Thyroid gland (tissue), 4 donors: Measurements from ENCODE around the gene AK8. TPM values are rescaled to one million over a fixed set of nuclear protein-coding genes. Genes with fewer than 3 reads are reported as not detected.

Experiments used
- DNase-seq, 2 donors: peaks; one replicate each; pipeline ENCODE4 v3.0.0-alpha.2; 2019
- H3K27ac ChIP-seq, 3 donors: fragments of 200-600 bp; sonication (generic); 1 replicate in 2 of 3; 2 replicates in 1 of 3; pipeline ENCODE4 v1.5.1; 2016 to 2019; ENCODE audit warnings: mild to moderate bottlenecking in 1 of 3, moderate library complexity in 1 of 3
- H3K27me3 ChIP-seq: fragments of 200-600 bp; sonication (generic); one replicate; pipeline ENCODE4 v1.5.1; 2019
- H3K36me3 ChIP-seq, 2 donors: fragments of 200-600 bp; sonication (generic); one replicate each; pipeline ENCODE4 v1.5.1; 2016 to 2019
- H3K4me1 ChIP-seq, 2 donors: fragments of 200-600 bp; sonication (generic); one replicate each; pipeline ENCODE4 v1.5.1; 2017 to 2019
- H3K4me3 ChIP-seq, 3 donors: fragments of 200-600 bp; sonication (generic); replicated peaks in 1 of 3; 1 replicate in 2 of 3; 2 replicates in 1 of 3; pipeline ENCODE4 v1.5.1; 2016; ENCODE audit warnings: mild to moderate bottlenecking in 1 of 3
- H3K9me3 ChIP-seq: fragments of 200-600 bp; sonication (generic); one replicate; pipeline ENCODE4 v1.5.1; 2017
- CTCF ChIP-seq, 6 experiments: fragments of 200-600 bp in 3 of 6; fragments of 450-650 bp in 3 of 6; sonication (generic) in 3 of 6; IDR thresholded peaks; one replicate each; pipeline ENCODE4 v1.5.1; 2016 to 2019; ENCODE audit warnings: antibody characterized with exemption in 6 of 6, mild to moderate bottlenecking in 2 of 6, inconsistent platforms in 1 of 6, moderate library complexity in 1 of 6
- POLR2A ChIP-seq, 2 donors: fragments of 450-650 bp; IDR thresholded peaks; one replicate each; pipeline ENCODE4 v1.6.1; 2017; ENCODE audit warnings: antibody characterized with exemption in 2 of 2, mild to moderate bottlenecking in 2 of 2, moderate library complexity in 1 of 2
- WGBS, 2 donors: methylation state at CpG; one replicate each; pipeline ENCODE4 v1.1.5; 2017; 5-methylcytosine and 5-hydroxymethylcytosine counted together
- intact Hi-C: fragments of 100-400 bp; cut with DNase I; formaldehyde crosslinking; loops from one replicate; pipeline ENCODE4 v1.15.1; 2023
- total RNA-seq, 4 donors: library from RNA; depleted of rRNA; stranded (reverse); fragments of >200 nt; gene quantifications; one replicate each; pipeline ENCODE4 v1.2.3, GENCODE V29; 2016

AK8 gene
- total RNA-seq, 4 donors from 2014 or later: 5.4 to 9.9 (median 8.0) TPM

GRCh38 chr9:132914924-132915323 is 36.8 kb upstream of the AK8 start:
- Histone ChIP-seq H3K9me3 (no peaks in the 10 kb centered on the region), H3K27ac (no peak overlapping the region), H3K4me3 (no peak overlapping the region), H3K36me3 (peaks cover 30 to 44% of the 10 kb centered on the region in 2 donors), H3K27me3 (no peaks in the 10 kb centered on the region), H3K4me1 (no peaks in the 10 kb centered on the region)
- 96 to 98% methylated on average over 6 of the region's 6 CpGs for WGBS, 2 donors
- TF ChIP-seq POLR2A (IDR thresholded peaks at IDR 0.05) (no peak), CTCF (IDR thresholded peaks at IDR 0.05) (no peak)
- intact Hi-C loops: no loop called here
- DNase-seq: no peak

GRCh38 chr9:132912131-132912530 is 34.0 kb upstream of the AK8 start:
- peaks cover 34 to 42% of the 10 kb centered on the region in 2 donors for H3K36me3 ChIP-seq
- intact Hi-C loops: no loop called here
- WGBS, 2 donors: 93 to 97% methylated on average over 4 of the region's 4 CpGs

GRCh38 chr9:132910376-132910775 is 32.3 kb upstream of the AK8 start:
- peaks cover 43% of the 10 kb centered on the region in 2 donors for H3K36me3 ChIP-seq
- H3K27ac ChIP-seq: no peak overlapping the region
- intact Hi-C loops: no loop called here
- no peak overlapping the region for H3K4me3 ChIP-seq
- H3K9me3 ChIP-seq: no peaks in the 10 kb centered on the region
- 96 to 97% methylated on average over 6 of the region's 6 CpGs for WGBS, 2 donors
- H3K4me1 ChIP-seq: no peaks in the 10 kb centered on the region
- TF ChIP-seq CTCF (IDR thresholded peaks at IDR 0.05) (no peak), POLR2A (IDR thresholded peaks at IDR 0.05) (no peak)
- DNase-seq: no peak
- no peaks in the 10 kb centered on the region for H3K27me3 ChIP-seq

More at GRCh38 chr9:132912131-132912530, 34.0 kb upstream of the AK8 start:
- no peak for TF ChIP-seq POLR2A (IDR thresholded peaks at IDR 0.05)
- no peak for TF ChIP-seq CTCF (IDR thresholded peaks at IDR 0.05)
- Histone ChIP-seq H3K4me1 (no peaks in the 10 kb centered on the region), H3K27ac (no peak overlapping the region), H3K4me3 (no peak overlapping the region), H3K9me3 (no peaks in the 10 kb centered on the region), H3K27me3 (no peaks in the 10 kb centered on the region)
- DNase-seq: no peak

GRCh38 chr9:132909311-132909710 is 31.2 kb upstream of the AK8 start:
- intact Hi-C loops: no loop called here
- Histone ChIP-seq H3K9me3 (no peaks in the 10 kb centered on the region), H3K4me1 (no peaks in the 10 kb centered on the region), H3K27ac (no peak overlapping the region), H3K4me3 (no peak overlapping the region), H3K36me3 (peaks cover 34 to 41% of the 10 kb centered on the region in 2 donors), H3K27me3 (no peaks in the 10 kb centered on the region)
- 88 to 93% methylated on average over 2 of the region's 2 CpGs for WGBS, 2 donors
- TF ChIP-seq CTCF (IDR thresholded peaks at IDR 0.05) (no peak), POLR2A (IDR thresholded peaks at IDR 0.05) (no peak)
- DNase-seq: no peak

GRCh38 chr9:132908635-132909034 is 30.6 kb upstream of the AK8 start:
- Histone ChIP-seq H3K27ac (no peak overlapping the region), H3K4me3 (no peak overlapping the region), H3K4me1 (no peaks in the 10 kb centered on the region), H3K27me3 (no peaks in the 10 kb centered on the region), H3K9me3 (no peaks in the 10 kb centered on the region), H3K36me3 (peaks cover 34 to 47% of the 10 kb centered on the region in 2 donors)
- intact Hi-C loops: no loop called here
- TF ChIP-seq CTCF (IDR thresholded peaks at IDR 0.05) (no peak), POLR2A (IDR thresholded peaks at IDR 0.05) (no peak)
- 92 to 94% methylated on average over 7 of the region's 7 CpGs for WGBS, 2 donors
- no peak for DNase-seq
